HG02610 (cell line): ENCODE data around the gene C6orf118.

Experiments
- ATAC-seq: cut with Tn5 transposase; IDR thresholded peaks from one replicate; pipeline ENCODE4 v1.9.1; 2021; ENCODE audit warnings: mild to moderate bottlenecking, moderate library complexity; ENCODE audit not compliant: unreplicated experiment

C6orf118 gene

DNA sequence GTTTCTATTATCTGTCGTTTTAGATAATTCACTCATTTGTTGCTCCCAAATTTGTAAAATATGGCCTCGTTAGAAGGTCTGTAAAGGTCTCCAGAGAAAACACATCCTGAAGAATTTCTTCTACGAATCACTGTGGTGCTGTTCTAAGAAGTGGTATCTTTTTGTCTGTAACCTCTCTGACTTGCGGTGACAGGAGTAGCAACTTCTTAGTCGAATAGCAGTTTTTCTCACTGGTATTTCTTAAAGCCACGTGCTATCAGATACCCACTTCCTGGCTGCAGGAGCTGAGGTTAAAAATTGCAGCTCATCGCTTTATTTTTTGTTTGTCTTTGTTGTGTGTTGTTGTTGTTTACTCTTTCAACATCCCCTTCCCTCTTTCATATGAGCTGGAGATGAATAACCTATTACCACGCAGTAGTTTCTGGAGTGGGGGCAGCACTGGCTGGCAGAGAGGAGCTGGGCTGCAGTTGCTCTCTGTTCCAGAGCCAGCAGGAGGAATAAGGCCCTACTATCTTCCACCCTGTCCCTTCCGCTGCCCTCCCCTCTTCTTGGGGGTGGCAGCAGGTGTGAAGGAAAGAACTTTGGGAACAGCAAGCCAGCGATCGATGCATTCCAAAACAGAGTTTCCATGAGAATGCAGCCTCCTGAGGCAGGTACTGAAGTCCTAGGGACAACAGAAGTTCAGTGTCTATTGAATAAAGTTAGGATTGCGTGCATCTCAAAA is 64.7 kb downstream of the C6orf118 start:
- no peak for ATAC-seq

- no peak for ATAC-seq
Measured at GRCh38 chr6:165243801-165244200, 65.6 kb downstream of the C6orf118 start.

DNA sequence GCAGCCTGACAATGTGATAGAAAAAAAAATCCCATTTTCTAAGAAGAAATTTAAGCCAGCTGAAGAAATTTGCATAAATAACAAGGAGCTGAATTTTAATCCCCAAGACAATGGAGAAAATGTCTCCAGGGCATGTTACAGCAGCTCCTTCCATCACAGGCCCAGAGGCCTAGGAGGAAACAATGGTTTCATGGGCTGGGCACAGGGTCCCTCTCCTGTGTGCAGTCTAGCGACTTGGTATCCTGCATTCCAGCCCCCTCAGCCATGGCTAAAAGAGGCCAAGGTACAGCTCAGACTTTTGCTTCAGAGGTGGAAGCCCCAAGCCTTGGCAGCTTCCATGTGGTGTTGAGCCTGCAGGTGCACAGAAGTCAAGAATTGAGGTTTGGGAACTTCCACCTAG is 73.1 kb downstream of the C6orf118 start:
- no peak for ATAC-seq

GRCh38 chr6:165232731-165233488 is 76.5 kb downstream of the C6orf118 start:
- no peak for ATAC-seq

DNA sequence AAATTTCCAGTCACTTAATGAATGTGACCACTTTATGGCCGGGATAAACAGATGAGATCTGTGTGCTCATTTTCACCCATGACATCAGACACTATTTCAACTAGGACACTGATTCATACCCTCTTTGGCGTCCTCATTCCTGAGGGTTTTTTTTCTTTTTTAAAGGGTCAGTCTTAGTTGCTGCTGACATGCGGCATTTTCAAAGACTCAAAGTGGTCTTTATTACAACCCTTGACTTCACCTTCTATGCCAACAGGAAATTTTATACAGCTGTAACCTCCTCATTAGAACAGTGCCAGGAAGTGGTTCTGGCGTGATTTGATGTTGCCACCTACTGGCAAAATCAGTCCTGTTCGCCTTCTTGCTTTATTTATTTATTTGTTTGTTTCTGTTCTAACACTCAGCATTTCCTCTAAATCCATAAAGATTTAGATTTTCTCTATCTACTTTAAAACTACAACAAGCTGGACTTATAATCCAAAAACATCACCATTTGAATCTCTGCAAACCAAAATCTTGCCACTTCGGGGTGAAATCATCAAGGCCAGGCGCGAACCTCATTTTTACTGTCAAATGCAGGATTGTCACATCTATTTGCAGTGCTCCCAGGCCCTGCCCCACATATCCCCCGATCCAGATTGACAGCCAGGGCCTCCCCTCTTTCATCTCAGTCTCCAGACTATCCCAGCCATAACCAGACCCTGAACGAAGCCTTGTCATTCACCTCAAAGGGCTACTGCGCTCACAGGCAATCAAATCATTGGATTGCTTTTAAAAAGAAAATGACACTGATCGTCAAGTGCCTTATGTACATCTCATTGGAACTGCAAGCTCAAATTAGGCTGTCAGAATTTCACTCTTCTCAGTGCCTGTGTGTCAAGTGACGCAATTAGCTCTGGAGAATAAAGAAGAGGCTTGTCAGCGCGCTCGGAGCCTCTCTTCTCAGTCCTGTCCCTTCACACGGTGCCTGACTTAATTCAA is 77.5 kb downstream of the C6orf118 start:
- ATAC-seq: no peak

DNA sequence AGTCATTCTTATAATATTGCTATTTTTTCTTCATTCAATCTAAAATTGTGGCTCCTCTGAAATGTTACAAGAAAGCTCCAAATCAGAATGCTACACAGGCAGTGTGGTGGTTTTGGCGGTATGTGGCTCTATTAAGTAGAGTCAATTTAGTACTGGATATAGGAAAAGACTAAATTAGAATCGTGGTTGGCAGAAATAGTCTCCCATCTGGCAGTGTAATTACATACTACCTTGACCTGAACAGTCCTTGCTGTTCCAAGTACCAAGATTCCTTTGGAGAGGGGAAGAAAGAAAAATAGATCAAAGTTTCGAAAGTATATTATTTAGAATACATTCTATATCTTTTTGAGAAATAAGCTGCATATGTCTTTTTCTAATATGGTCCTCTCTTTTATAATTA is 78.2 kb downstream of the C6orf118 start:
- no peak for ATAC-seq
